ENCODE results near the gene SPRYD3.

The SPRYD3 gene

GRCh38 chr12:53014709-53015108, 64.5 kb downstream of the SPRYD3 start (continued):
- TF ChIP-seq PRDM10 (tag by site-specific recombination; IDR thresholded peaks at IDR 0.05): no peak
- TF ChIP-seq ZNF621 (tag by site-specific recombination; IDR thresholded peaks at IDR 0.05): no peak
- no peak for TF ChIP-seq ZNF266 (tag by site-specific recombination; IDR thresholded peaks at IDR 0.05; ENCODE audit: low read depth)
- TF ChIP-seq FEZF1 (tag by site-specific recombination; IDR thresholded peaks at IDR 0.05): no peak
- no peak for TF ChIP-seq TCF7L2 (IDR thresholded peaks at IDR 0.05; ENCODE audit: borderline replicate concordance, low read depth, low read length)
- TF ChIP-seq ZSCAN23 (tag by site-specific recombination; IDR thresholded peaks at IDR 0.05): no peak
- TF ChIP-seq BCL11A (tag by site-specific recombination; IDR thresholded peaks at IDR 0.05; ENCODE audit: low read depth): no peak
- TF ChIP-seq, protein P1, sequence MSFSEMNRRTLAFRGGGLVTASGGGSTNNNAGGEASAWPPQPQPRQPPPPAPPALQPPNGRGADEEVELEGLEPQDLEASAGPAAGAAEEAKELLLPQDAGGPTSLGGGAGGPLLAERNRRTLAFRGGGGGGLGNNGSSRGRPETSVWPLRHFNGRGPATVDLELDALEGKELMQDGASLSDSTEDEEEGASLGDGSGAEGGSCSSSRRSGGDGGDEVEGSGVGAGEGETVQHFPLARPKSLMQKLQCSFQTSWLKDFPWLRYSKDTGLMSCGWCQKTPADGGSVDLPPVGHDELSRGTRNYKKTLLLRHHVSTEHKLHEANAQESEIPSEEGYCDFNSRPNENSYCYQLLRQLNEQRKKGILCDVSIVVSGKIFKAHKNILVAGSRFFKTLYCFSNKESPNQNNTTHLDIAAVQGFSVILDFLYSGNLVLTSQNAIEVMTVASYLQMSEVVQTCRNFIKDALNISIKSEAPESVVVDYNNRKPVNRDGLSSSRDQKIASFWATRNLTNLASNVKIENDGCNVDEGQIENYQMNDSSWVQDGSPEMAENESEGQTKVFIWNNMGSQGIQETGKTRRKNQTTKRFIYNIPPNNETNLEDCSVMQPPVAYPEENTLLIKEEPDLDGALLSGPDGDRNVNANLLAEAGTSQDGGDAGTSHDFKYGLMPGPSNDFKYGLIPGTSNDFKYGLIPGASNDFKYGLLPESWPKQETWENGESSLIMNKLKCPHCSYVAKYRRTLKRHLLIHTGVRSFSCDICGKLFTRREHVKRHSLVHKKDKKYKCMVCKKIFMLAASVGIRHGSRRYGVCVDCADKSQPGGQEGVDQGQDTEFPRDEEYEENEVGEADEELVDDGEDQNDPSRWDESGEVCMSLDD (tag by site-specific recombination; IDR thresholded peaks at IDR 0.05): no peak
- no peak for TF ChIP-seq ZBTB7A (tag by site-specific recombination; IDR thresholded peaks at IDR 0.05; ENCODE audit: low read depth)
